Heart right ventricle (tissue), 16 donors: ENCODE results near the gene PRKCD. TPM values are rescaled to one million over a fixed set of nuclear protein-coding genes. Genes with fewer than 3 reads are reported as not detected.

ENCODE experiments used
- ATAC-seq, 8 donors: fragments of 200-7000 bp; cut with Tn5 transposase; one replicate each; pipeline ENCODE4 v1.9.1; 2020; ENCODE audit warnings: mild to moderate bottlenecking in 8 of 8, moderate library complexity in 8 of 8, moderate number of reproducible peaks in 1 of 8
- DNase-seq, 2 donors: peaks; one replicate each; pipeline ENCODE4 v3.0.0-alpha.2; 2020
- H3K27ac ChIP-seq, 10 donors: fragments of 200-600 bp; sonication (generic) in 2 of 10; one replicate each; pipeline versions ENCODE4 v1.5.0 to v1.8.0; 2020 to 2022; ENCODE audit warnings: mild to moderate bottlenecking in 3 of 10
- H3K27me3 ChIP-seq, 7 donors: fragments of 200-600 bp; one replicate each; pipeline ENCODE4 v1.8.0; 2021 to 2022; ENCODE audit warnings: mild to moderate bottlenecking in 2 of 7
- H3K36me3 ChIP-seq, 9 donors: fragments of 200-600 bp; sonication (generic) in 1 of 9; one replicate each; pipeline versions ENCODE4 v1.5.0 to v1.8.0; 2020 to 2022; ENCODE audit warnings: mild to moderate bottlenecking in 2 of 9
- H3K4me1 ChIP-seq, 9 donors: fragments of 200-600 bp; sonication (generic) in 1 of 9; one replicate each; pipeline versions ENCODE4 v1.5.0 to v1.8.0; 2020 to 2022; ENCODE audit warnings: mild to moderate bottlenecking in 4 of 9
- H3K4me3 ChIP-seq, 10 donors: fragments of 200-600 bp; sonication (generic) in 2 of 10; one replicate each; pipeline versions ENCODE4 v1.5.0 to v1.8.0; 2020 to 2022; ENCODE audit warnings: mild to moderate bottlenecking in 7 of 10, moderate library complexity in 2 of 10
- H3K9me3 ChIP-seq, 11 donors: fragments of 200-600 bp in 10 of 11; sonication (generic) in 2 of 11; one replicate each; pipeline versions ENCODE4 v1.5.0 to v1.8.0; 2013 to 2022; ENCODE audit warnings: mild to moderate bottlenecking in 2 of 11, control low read depth in 1 of 11, moderate library complexity in 1 of 11
- CTCF ChIP-seq, 9 donors: fragments of 200-600 bp; sonication (generic) in 2 of 9; IDR thresholded peaks; one replicate each; pipeline versions ENCODE4 v1.5.0 to v1.8.0; 2021 to 2022; ENCODE audit warnings: antibody characterized with exemption in 9 of 9, mild to moderate bottlenecking in 5 of 9, moderate library complexity in 1 of 9
- WGBS, 2 donors: extraction: QIAGEN DNeasy Blood & Tissue Kit; methylation state at CpG; one replicate each; pipeline ENCODE4 v1.1.7; 2013; ENCODE audit warnings: inconsistent platforms in 1 of 2; 5-methylcytosine and 5-hydroxymethylcytosine counted together
- intact Hi-C, 10 donors: fragments of 100-400 bp; cut with DNase I; formaldehyde crosslinking; loops; one replicate each; pipeline versions ENCODE4 v1.11.1 to v1.14.2; 2022
- polyA plus RNA-seq, 2 donors: library from polyadenylated mRNA; stranded (reverse); fragments of 200-250 nt; gene quantifications; one replicate each; pipeline ENCODE4 v1.2.3, GENCODE V29; 2013
- total RNA-seq, 10 donors: library from RNA; stranded (reverse); fragmentation: NEBNext Ultra II Directional in 3 of 10; extraction: Animal tissue kit (Norgen Biotek cat#: 25700) in 3 of 10; gene quantifications; one replicate each; pipeline versions ENCODE4 v1.2.1 to v1.2.4, GENCODE V29; 2021 to 2023
- donor health status: Arrhythmogenic right ventricular cardiomyopathy.
- donor health status: ischemic (EF 13 %, LVEDD 7.1; RV severe dilation, severe dysfunction).
- donor health status: healthy with polysubstance abuse.
- donor health status: DM: no; HTN: yes; CAD: no.
- donor health status: DM: no; HTN: no; CAD: no.
- donor health status: ischemic (EF 25% LVEDD 6.9; RV normal size, moderate dysfunction).
- donor health status: ischemic (EF 25% LVEDD 5.7; RV mildly dilated, moderate dysfunction).
- donor health status: healthy.
- donor health status: DM: yes; HTN: yes; CAD: no.
- donor health status: Ischemic cardiomyopathy.
- donor health status: ischemic (EF 35%, LVEDD 5.7; RV mildly dilated, moderate dysfunction).
- donor health status: nonischemic (EF 11% LVEDD 7.7; RV severe dilation, severe dysfunction).
- donor health status: DM: yes; HTN: yes; CAD: no.
- donor health status: PGD.
- donor health status: ischemic (EF 29% LVEDD 5.4; RV normal size, mild dysfunction).
- donor health status: nonischemic (EF 23%, LVEDD 6.1; RV moderate dilation, normal function).

PRKCD gene
- total and polyA plus RNA-seq, 12 donors: 6.6 to 28.3 (median 8.3) TPM

GRCh38 chr3:53242155-53242554 is 81.1 kb downstream of the PRKCD start:
- Histone ChIP-seq H3K27me3 (no peaks in the 10 kb centered on the region), H3K4me3 (no peak overlapping the region), H3K27ac (peak overlapping the region in 9 of 10 donors; percentile 3 to 73 (median 65)), H3K9me3 (peaks cover 0 to 10% (median 0%) of the 10 kb centered on the region in 11 donors), H3K4me1 (peaks cover 6 to 91% (median 45%) of the 10 kb centered on the region in 9 donors), H3K36me3 (peaks cover 0 to 56% (median 21%) of the 10 kb centered on the region in 9 donors)
- no peak for TF ChIP-seq CTCF (IDR thresholded peaks at IDR 0.05)
- ATAC-seq: peak in 7 of 8 donors; percentile 32 to 80 (median 72)
- intact Hi-C loops: no loop called here
- WGBS, 2 donors: 68 to 78% methylated on average over 7 of the region's 7 CpGs
- peak in 1 of 2 donors; percentile 41 for DNase-seq

Other genes with a start within 250 kb of the PRKCD start
- 10 to 100 TPM; 14.5 to 19.1 (median 17.1) TPM for gene SFMBT1, start 115.1 kb upstream of the PRKCD start, total RNA-seq
- gene SFMBT1, start 115.1 kb upstream of the PRKCD start, polyA plus RNA-seq: 1 to 10 TPM; 3.1 to 4.1 TPM
- 10 to 100 TPM in 4 of 10 donors, 1 to 10 TPM in 6; 5.7 to 13.1 (median 9.5) TPM for gene RFT1, start 30.8 kb upstream of the PRKCD start, total RNA-seq
- gene RFT1, start 30.8 kb upstream of the PRKCD start, polyA plus RNA-seq: 1 to 10 TPM; 4.6 to 8.2 TPM
- gene TKT, start 94.8 kb downstream of the PRKCD start, total RNA-seq: 10 to 100 TPM; 16.5 to 81.8 (median 25.1) TPM
- 10 to 100 TPM; 54.6 to 91.4 TPM for gene TKT, start 94.8 kb downstream of the PRKCD start, polyA plus RNA-seq
- gene DCP1A, start 186.3 kb downstream of the PRKCD start, total RNA-seq: 10 to 100 TPM; 16.0 to 24.1 (median 19.5) TPM
- 1 to 10 TPM; 4.5 to 8.4 TPM for gene DCP1A, start 186.3 kb downstream of the PRKCD start, polyA plus RNA-seq